Measurements from ENCODE around the gene KRT14.

DNA sequence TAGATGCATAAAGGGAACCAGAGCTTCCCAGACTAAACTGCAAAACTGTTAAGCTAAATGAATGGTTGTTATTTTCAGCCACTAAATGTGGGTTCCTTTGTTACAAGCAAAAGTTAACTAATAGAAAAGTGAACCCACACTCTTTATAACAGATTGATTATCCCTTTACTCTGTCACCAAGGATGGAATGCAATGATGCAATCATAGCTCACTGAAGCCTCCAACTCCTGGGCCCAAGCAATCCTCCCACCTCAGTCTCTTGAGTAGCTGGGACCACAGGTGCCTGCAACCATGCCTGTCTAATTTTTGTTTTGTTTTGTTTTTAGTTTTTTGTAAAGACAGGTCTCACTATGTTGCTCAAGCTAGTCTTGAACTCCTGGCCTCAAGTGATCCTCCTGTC, 21.4 kb downstream of the KRT14 start:
- no peak for TF ChIP-seq POLR2A (IDR thresholded peaks at IDR 0.05; ENCODE audit: low read depth)
- TF ChIP-seq, protein P1, sequence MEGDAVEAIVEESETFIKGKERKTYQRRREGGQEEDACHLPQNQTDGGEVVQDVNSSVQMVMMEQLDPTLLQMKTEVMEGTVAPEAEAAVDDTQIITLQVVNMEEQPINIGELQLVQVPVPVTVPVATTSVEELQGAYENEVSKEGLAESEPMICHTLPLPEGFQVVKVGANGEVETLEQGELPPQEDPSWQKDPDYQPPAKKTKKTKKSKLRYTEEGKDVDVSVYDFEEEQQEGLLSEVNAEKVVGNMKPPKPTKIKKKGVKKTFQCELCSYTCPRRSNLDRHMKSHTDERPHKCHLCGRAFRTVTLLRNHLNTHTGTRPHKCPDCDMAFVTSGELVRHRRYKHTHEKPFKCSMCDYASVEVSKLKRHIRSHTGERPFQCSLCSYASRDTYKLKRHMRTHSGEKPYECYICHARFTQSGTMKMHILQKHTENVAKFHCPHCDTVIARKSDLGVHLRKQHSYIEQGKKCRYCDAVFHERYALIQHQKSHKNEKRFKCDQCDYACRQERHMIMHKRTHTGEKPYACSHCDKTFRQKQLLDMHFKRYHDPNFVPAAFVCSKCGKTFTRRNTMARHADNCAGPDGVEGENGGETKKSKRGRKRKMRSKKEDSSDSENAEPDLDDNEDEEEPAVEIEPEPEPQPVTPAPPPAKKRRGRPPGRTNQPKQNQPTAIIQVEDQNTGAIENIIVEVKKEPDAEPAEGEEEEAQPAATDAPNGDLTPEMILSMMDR (IDR thresholded peaks at IDR 0.05): no peak
